ENCODE measurements around the gene LILRB4.
A peak's percentile ranks its signal among the peaks of the same experiment; 100 is the strongest.
"Not testable (repeated sequence)": the region's sequence is repeated elsewhere in the genome, so short reads cannot be mapped to it uniquely, and the experiment has no call there.

Gene LILRB4

DNA sequence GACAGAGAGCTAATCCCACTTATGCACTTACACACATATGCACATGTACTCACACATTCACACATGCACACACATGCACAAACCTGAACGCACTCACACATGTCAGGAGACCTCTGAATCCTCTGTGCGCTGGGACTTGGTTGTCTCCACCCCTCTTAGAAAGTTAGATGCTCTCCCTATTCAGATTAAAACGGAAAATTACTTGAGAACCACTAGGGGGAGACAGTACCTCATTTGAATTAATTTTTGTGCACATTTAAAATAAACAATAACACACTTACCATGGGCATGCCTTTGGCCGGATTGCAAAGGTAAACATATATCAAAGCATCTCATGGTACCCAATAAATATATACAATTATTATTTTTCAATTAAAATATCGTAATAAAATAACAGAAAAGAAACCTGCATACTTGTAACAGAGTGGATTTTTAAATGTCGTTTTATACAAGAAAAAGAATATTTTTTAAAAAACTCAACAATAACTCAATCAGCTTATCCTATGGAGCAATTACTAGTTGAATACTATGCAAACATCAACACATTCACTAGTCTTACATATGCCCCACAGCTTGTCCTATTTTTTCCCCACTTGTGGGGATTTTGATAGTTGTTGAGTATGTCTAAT, 9.5 kb upstream of the LILRB4 start:
- no peak for DNase-seq

DNA sequence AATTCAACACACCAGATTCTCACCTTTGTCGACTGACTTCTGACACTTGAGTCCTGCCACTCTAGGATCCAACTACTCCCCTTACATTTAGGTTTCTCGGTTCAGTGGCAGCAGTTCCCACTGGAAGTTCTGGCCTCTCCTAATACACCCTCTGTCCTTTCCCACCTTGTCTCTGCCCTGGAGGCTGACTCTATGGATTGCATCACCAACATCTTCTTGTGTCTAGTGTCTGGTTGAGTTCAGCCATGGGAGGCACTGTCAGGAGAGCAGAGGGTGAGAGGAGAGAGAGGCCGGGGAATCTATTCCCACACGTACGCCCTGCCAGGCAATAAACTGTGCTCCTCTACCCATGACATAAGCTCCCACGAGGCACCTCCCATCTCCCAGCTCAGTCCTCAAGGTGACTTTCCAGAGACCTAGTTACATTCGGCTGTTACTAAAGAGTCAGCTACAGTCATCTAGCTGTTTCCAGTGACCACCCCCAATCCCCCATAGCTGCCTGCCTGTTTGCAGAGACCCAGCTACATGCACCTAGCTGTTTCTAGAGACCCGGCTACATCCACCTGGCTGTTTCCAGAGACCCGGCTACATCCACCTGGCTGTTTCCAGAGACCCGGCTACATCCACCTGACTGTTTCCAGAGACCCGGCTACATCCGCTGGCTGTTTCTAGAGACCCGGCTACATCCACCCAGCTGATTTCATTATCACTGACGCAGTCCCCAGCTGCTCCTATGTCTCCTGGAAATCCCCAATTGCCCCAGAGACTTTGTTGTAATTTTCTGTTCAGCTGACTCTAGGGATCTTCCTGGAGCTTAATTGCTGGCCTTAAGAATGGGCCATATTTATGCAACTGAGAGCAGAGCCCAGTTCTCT, 8.1 kb upstream of the LILRB4 start:
- DNase-seq, result no peak

DNA sequence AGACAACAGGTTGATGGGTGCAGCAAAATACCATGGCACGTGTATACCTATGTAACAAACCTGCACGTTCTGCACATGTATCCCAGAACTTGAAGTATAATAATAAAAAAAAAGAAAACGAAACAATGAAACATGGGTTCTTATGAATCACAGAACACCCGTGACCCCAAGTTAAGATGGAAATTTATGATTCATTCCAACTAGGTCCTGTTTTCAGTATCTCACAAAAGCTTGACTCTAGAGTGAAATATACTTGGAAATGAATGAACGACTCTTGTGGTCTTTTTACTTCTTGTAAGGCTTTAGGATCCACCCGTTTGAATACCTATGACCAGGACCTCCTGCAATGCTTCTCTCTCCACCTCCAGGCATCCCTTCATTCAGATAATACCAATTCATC, 3.5 kb upstream of the LILRB4 start:
- no peak for DNase-seq

DNA sequence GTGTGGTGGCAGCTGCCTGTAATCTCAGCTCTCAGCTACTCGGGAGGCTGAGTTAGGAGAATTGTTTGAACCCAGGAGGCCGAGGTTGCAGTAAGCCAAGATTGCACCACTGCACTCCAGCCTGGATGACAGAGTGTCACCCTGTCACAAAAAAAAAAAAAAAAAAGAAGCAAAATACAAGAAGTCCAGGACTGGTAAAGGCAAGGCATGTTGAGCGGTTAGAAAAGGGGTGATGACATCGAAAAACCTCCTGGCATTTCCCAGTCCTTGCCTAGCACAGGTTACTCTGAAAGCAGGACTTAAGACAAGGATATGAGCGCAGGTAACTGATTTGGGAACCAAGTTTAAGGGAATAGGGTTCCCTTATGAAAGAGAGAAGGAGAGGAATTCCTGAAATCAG, 2.5 kb upstream of the LILRB4 start:
- no peak for DNase-seq

DNA sequence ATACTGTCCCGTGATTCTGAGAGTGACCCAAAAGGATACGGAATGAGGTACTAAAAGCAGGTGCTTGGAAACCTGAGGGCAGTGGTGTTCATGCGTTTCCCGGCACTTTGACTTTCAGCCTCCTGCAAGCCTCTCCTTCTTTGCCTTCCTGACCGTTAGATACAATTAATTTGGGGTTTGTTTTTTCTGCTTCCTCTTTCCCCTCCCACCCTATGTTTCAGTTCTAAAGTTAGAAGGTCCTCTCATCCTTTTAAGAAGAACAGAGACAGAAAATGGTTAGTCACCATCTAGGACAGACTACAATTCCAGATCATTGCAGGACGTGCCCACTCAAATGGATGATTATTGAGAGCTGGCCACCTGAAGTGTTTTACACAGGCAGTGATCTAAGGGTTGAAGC, 1.8 kb upstream of the LILRB4 start:
- DNase-seq, result no peak

DNA sequence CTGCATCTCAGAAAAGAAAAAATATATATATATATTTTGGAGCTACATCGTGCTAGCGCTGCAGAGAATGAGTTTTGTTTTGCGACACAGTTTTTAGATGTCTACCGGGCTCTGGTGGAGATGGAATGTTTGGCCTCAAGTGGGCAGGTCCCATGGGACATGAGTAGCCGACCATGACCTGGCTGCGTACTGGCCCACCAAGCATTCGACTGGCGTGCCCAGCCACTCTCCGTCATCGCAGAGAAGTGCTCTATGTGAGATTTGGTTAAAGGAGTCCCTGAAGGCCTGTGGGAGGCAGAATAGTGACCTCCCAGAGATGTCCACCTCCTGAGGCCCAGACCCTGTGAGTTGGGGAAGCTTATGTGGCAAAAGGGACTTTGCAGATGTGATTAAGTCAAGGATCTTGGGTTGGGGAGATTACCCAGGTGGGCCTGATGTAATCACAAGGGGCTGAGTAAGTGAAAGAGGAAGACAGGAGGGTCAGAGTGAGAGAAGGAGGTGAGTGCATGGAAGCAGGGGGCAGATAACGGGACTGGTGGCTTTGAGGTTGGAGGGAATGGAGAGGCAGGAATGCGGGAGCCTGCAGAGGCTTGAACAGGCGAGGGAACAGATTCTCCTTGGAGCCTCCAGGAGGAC, 821 bp upstream of the LILRB4 start:
- DNase-seq, result no peak

DNA sequence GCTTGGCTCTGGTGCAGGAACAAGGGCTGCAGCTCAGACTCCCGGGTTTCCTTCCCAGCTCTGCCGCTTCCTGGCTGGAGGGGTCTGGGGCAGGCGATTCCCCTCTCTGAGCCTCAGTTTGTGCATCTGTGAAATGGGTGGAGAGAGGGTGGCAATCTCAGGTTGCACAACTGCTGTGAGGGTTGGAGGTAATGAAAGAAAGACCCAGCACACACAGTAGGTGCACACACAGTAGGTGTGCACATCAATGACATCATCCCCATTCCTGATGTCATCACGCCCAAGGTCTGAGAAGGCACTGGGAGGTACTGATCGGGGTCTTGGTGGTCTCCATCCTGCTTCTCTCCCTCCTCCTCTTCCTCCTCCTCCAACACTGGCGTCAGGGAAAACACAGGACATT, 2.7 kb downstream of the LILRB4 start:
- no peak for DNase-seq

DNA sequence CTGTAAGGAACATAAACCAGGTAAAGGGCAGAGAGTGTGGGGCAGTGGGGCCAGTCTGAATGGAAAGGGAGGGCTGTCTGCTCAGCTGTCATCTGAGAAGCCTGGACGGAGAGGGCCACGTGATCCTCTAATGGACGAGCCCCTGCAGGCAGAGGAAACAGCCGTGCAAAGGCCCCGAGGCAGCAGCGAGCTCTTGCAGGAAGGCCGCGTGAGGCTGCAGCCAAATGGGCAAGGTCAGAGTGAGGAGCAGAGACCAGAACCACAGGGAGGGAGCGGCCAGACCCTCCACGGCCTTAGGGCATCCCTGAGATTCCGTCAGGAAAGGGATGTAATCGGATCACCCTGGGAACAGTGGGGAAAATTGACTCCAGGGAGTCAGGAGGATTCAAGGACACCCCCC, 4.4 kb downstream of the LILRB4 start:
- no peak for DNase-seq

DNA sequence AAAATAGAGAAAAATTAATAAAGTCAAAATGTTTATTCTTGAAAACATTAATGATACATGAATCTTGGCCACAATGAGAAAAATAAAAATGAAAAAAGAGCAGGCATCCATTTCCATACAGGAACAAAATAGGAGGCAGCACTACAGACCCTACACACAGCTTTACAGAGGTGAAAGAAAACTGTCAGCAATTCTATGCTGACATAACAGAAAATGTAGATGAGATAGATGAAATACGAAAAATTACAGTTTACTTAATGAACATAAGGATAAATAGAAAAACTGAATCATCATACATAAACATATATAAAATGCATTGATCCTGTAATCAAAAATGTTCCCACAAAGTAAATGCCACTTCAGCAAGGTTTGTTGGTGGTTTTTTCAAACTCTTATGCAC, 5.6 kb downstream of the LILRB4 start:
- DNase-seq, result no peak

DNA sequence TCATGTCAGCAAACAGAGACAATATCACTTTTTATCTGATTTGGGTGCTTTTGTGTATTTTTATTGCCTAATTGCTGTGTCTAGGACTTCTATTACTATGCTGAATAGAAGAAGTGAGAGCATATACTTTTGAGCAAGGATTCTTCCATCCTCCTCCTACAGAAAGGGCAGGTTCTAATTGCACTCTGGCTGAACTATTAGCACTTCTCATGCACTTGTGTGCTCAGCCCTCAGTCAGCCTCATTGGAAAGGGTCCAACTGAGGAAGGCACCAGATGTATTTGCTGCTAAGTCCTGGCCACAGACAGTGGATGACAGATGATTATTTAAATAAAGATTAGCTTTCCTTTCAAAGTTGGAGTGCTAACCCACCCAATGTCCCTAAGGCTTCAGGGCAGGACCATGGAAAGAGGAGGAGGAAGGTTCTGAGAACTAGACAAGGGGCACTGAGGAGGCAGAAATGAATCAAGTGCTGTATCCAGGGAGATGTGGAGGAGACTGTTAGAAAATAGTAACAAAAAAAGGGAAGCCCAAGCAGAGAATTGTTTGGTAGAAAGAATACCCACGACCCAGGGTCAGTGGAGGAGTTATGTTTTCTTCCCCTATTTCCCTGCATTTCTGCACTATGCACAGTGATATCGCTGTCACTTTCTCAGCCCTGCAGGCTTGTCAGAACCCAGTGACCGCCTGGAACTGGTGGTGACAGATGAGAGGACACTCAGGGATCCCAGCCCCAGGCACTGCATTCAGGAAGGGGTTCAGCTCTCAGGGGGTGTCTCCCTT, 8.0 kb downstream of the LILRB4 start:
- DNase-seq, result no peak

DNA sequence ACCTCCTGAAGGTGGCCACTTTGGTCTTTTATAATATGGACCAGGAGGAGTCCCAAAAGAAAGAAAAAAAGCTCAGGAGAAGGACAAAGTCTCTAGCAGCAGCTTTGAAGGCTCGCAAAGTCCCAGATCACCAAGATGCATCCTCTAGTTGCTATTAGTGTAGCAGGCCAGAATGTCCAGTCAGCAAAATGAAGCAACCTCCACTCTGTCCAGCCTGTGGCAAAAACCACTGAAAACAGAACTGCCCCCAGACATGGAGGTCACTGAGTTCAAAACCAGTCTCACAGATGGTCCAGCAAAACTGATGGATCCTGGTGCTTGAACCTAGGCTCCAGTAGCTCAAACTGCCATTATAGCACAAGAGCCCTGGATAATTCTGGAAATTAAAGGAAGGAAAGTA, 10.4 kb downstream of the LILRB4 start:
- no peak for DNase-seq

DNA sequence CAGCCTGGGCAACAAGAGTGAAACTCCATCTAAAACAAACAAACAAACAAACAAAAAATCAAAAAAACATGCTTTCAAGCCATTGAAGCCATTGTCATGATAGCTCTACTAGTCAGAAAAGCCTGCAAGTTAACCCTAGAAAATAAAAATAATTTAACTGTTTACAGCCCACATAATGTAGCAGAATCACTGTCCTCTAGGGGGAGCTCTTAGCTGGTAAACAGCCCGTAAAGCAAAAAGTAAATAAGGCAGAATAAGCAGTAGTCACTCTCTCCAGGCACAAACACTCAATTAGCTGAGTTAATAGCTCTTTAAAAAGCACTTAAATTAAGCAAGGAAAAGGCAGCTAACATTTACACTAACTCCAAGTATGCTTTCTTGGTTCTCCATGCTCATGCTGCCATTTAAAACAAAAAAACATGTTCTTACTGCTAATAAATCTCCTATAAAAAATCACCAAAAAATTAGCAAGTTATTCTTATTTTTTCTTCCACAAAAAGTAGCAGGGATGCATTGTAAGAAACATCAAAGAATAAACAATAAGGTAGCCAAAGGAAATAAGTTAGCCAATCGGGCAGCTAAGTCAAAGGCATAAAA, 11.3 kb downstream of the LILRB4 start:
- DNase-seq, result no peak

DNA sequence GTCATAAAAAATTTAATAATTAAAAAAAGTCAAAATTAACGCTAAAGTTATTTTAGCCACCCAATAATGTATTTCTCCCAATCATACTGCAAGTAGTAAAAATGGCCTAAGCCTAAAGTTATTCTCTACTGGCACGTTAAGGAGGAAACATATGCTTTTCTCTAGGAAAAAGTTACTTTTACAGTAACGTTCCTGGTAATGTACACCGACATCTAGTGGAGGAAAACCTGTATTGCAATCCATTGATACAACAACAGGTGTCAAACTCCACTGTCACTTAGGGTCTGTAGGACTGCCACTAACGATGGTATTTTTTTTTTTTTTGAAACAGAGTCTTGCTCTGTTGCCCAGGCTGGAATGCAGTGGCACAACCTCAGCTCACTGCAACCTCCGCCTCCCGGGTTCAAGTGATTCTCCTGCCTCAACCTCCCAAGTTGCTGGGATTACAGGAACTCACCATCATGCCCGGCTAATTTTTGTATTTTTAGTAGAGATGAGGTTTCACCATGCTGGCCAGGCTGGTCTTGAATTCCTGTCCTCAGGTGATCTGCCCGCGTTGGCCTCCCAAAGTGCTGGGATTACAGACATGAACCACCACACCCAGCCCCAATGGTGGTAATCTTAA, 13.5 kb downstream of the LILRB4 start:
- DNase-seq, result not testable (repeated sequence)

DNA sequence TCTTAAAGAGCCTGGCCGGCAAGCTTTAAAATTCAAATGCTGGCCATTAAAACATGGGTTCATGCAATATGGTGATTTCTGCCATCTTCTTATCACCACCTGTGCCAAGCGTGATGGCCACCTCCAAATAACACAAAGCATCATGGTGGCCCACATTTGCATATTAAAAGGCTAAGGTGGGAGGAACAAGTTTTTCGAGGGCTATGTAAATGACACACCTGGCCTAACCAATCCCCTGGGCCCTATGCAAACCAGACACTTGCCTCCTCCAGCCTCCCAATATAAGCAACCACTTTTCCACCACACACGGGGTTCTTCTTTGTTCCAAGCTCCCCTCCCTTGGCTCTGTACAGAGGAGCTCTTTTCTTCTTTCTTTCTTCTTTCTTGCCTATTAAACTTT, 14.4 kb downstream of the LILRB4 start:
- DNase-seq, result no peak

DNA sequence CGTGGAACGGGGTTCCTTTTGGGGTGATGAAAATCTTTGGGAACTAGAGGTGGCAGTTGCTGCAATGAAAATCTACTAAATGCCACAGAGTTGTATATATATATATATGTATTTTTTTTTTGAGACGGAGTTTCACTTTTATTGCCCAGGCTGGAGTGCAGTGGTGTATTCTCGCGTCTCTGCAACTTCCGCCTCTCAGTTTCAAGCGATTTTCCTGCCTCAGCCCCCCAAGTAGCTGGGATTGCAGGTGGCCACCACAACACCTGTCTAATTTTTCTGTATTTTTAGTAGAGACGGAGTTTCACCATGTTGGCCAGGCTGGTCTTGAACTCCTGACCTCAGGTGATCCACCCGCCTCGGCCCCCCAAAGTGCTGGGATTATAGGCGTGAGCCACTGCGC, 18.8 kb downstream of the LILRB4 start:
- DNase-seq, result not testable (repeated sequence)

DNA sequence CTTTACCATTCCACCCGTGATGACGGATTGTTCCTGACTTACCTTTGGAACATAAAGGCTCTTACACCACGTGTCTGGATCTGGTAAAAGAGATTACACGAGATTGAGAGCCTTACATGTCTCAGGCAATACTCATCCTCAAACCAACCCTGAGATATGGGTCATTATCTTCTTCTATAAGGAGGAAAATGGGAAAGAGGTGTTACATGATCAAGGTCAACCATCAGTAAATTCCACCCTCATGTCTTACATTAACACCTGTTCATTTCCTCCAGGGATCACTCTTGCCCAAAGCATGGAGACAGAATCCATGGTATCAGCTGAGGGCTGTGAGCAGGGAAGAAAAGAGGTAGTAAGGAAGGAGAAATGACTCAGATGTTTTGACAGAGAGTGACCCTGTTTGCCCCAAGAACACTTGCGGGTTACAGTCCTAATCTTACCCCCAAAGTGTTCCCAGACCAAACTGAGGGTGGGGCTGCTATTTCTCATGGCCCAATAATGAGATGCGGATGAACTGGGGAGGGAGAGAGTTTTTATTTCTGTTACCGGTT, 19.6 kb downstream of the LILRB4 start:
- no peak for DNase-seq

DNA sequence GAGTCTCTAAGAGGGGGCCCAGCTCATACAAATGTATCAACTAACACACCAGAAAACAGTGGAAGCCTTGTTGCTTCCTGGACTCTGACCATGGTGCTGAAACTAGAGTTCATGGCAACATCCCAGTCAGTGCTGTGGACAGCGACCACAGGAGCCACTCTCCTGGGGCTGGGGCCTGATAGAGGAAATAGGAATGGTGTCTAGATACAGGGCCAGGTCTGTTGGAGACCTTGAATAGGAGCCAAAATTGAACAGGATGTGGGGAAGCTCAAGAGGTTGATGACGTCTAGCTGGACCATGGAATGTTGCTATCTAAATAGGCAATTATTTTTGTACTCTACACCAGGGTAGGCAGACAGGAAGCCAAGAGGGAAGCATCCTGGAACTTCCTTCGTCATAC, 21.7 kb downstream of the LILRB4 start:
- peak; percentile 32 for DNase-seq

DNA sequence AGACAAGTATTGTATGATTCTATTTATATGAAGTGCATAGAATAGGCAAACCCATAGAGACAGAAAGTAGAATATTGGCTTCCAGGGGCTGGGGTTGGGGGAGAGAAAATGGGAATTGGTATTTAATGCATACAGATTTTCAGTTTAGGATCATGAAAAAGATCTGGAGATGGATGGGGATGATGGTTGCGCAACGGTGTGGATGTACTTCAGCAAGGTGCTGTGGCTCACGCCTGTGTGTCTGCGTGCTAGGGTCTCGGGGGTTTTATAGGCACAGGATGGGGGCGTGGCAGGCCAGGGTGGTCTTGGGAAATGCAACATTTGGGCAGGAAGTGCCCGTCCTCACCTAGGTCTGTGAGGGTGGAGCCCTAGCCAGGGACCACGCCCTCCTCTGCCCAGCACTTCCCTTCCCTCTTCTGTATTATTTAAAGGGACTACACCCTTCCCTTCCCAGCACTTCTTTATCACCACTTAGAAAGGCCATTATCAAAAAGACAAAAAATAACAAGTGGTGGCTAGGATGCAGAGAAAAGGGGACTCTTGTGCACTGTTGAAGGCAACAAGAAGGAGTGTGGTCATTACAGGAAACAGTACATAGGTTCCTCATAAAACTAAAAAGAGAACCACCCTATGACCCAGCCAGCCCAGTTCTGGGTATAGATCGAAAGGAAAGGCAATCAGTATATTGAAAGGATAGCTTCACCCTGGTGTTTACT, 29.0 kb downstream of the LILRB4 start:
- no peak for DNase-seq

DNA sequence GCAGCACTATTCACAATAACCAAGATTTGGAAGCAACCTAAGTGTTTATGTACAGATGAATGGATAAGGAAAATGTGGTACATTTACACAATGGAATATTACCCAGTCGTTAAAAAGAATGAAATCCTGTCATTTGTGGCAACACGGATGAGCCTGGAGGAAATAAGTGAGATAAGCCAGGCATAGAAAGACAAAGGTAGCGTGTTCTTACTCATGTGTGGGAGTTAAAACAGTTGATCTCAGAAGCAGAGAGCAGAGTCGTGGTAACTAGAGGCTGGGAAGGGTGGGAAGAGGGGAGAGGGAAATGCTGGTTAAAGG, 29.5 kb downstream of the LILRB4 start:
- DNase-seq, result no peak

DNA sequence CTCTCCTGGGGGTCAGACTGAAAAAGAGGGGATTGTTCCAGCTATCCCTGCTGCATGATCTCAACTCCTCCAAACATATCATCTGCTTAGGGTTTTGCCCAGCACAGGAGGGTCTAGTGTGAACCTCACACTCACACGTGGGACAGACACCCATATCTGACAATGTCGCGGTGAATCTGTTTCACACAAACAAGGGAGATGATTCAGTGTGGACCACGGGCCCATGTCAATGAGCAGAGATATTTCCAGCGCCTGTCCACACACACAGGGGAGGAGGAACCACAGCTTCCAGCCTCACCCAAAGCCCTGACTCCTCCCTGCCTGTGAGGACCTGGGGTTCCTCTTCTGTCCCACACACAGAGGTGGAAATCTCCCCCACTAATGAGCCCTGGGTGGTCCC, 31.9 kb downstream of the LILRB4 start:
- no peak for DNase-seq

DNA sequence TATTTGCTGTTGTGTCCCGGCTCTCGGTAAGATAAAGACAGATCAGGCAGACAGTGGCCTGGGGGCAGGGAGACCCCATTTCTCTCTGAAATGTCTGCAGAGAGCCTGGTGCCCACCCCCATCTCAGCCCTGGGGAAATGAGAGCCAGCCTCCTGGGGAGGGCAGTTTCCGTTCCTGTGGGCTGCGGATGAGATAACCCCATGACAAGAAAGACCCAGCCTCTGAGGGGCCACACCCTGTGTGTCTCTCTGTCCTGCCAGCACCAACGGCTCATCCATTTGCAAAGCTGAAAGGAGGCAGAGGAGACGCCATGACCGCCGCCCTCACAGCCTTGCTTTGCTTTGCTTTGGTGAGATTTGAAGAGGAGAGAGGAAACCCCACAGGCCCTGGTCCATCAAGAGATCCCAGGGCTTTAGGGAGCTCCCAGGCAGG, 33.3 kb downstream of the LILRB4 start:
- no peak for DNase-seq

DNA sequence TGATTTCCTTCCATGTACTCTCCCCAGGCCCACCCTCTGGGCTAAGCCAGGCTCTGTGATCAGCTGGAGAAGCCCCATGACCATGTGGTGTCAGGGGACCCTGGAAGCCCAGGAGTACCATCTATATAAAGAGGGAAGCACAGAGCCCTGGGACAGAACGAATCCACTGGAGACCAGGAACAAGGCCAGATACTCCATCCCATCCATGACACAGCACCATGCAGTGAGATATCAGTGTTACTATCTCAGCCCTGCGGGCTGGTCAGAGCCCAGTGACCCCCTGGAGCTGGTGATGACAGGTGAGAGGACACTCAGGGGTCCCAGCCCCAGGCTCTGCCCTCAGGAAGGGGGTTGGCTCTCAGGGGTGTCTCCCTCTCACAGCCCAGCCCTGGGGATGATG, 34.0 kb downstream of the LILRB4 start:
- no peak for DNase-seq

Measured in right hindlimb (tissue), 1 donor.